ENCODE measurements around the gene PHLDB2. TPM values are rescaled to one million over a fixed set of nuclear protein-coding genes. Genes with fewer than 3 reads are reported as not detected.

The PHLDB2 gene
- total RNA-seq, 1 experiment from 2014 or later, result not detected

- DNase-seq (ENCODE audit: low spot score), result no peak
- in situ Hi-C loops (cut with HindIII; ENCODE audit: low sequenced_read_pairs), result no loop called here
Observed at GRCh38 chr3:111911446-111911845, 52.4 kb downstream of the PHLDB2 start.

- no peak for DNase-seq (ENCODE audit: low spot score)
- in situ Hi-C loops (cut with HindIII; ENCODE audit: low sequenced_read_pairs), result no loop called here
Observed at GRCh38 chr3:111913163-111913763, 54.2 kb downstream of the PHLDB2 start.

- in situ Hi-C loops (cut with HindIII; ENCODE audit: low sequenced_read_pairs), result no loop called here
- no peak for DNase-seq (ENCODE audit: low spot score)
Observed at GRCh38 chr3:111915905-111916304, 56.8 kb downstream of the PHLDB2 start.

- in situ Hi-C loops (cut with HindIII; ENCODE audit: low sequenced_read_pairs), result no loop called here
- DNase-seq (ENCODE audit: low spot score), result no peak
Observed at GRCh38 chr3:111917300-111917699, 58.2 kb downstream of the PHLDB2 start.

GRCh38 chr3:111919370-111920065 is 60.5 kb downstream of the PHLDB2 start:
- in situ Hi-C loops (cut with HindIII; ENCODE audit: low sequenced_read_pairs), result no loop called here
- no peak for DNase-seq (ENCODE audit: low spot score)

GRCh38 chr3:111921181-111921580 is 62.1 kb downstream of the PHLDB2 start:
- DNase-seq (ENCODE audit: low spot score), result no peak
- in situ Hi-C loops (cut with HindIII; ENCODE audit: low sequenced_read_pairs), result no loop called here

GRCh38 chr3:111923095-111923771 is 64.2 kb downstream of the PHLDB2 start:
- in situ Hi-C loops (cut with HindIII; ENCODE audit: low sequenced_read_pairs), result no loop called here
- no peak for DNase-seq (ENCODE audit: low spot score)

- in situ Hi-C loops (cut with HindIII; ENCODE audit: low sequenced_read_pairs), result no loop called here
Observed at GRCh38 chr3:111923806-111924205, 64.7 kb downstream of the PHLDB2 start.

GRCh38 chr3:111924283-111924682 is 65.2 kb downstream of the PHLDB2 start:
- no peak for DNase-seq (ENCODE audit: low spot score)
- in situ Hi-C loops (cut with HindIII; ENCODE audit: low sequenced_read_pairs), result no loop called here

More at GRCh38 chr3:111923806-111924205, 64.7 kb downstream of the PHLDB2 start:
- no peak for DNase-seq (ENCODE audit: low spot score)

GRCh38 chr3:111926266-111926676 is 67.2 kb downstream of the PHLDB2 start:
- in situ Hi-C loops (cut with HindIII; ENCODE audit: low sequenced_read_pairs), result no loop called here
- DNase-seq (ENCODE audit: low spot score), result no peak

- in situ Hi-C loops (cut with HindIII; ENCODE audit: low sequenced_read_pairs), result no loop called here
- no peak for DNase-seq (ENCODE audit: low spot score)
Observed at GRCh38 chr3:111928613-111929012, 69.5 kb downstream of the PHLDB2 start.

- in situ Hi-C loops (cut with HindIII; ENCODE audit: low sequenced_read_pairs), result no loop called here
- no peak for DNase-seq (ENCODE audit: low spot score)
Observed at GRCh38 chr3:111929484-111929883, 70.4 kb downstream of the PHLDB2 start.

- in situ Hi-C loops (cut with HindIII; ENCODE audit: low sequenced_read_pairs), result no loop called here
- no peak for DNase-seq (ENCODE audit: low spot score)
Observed at GRCh38 chr3:111932946-111933345, 73.9 kb downstream of the PHLDB2 start.

GRCh38 chr3:111936191-111936841 is 77.3 kb downstream of the PHLDB2 start:
- DNase-seq (ENCODE audit: low spot score), result no peak
- in situ Hi-C loops (cut with HindIII; ENCODE audit: low sequenced_read_pairs), result no loop called here

GRCh38 chr3:111936967-111937366 is 77.9 kb downstream of the PHLDB2 start:
- DNase-seq (ENCODE audit: low spot score), result no peak
- in situ Hi-C loops (cut with HindIII; ENCODE audit: low sequenced_read_pairs), result no loop called here

- in situ Hi-C loops (cut with HindIII; ENCODE audit: low sequenced_read_pairs), result no loop called here
- DNase-seq (ENCODE audit: low spot score), result no peak
Observed at GRCh38 chr3:111937871-111938270, 78.8 kb downstream of the PHLDB2 start.

- in situ Hi-C loops (cut with HindIII; ENCODE audit: low sequenced_read_pairs), result no loop called here
- no peak for DNase-seq (ENCODE audit: low spot score)
Observed at GRCh38 chr3:111939873-111940272, 80.8 kb downstream of the PHLDB2 start.

- no peak for DNase-seq (ENCODE audit: low spot score)
- in situ Hi-C loops (cut with HindIII; ENCODE audit: low sequenced_read_pairs), result no loop called here
Observed at GRCh38 chr3:111943533-111943932, 84.5 kb downstream of the PHLDB2 start.

- in situ Hi-C loops (cut with HindIII; ENCODE audit: low sequenced_read_pairs), result no loop called here
- DNase-seq (ENCODE audit: low spot score), result no peak
Observed at GRCh38 chr3:111944372-111944771, 85.3 kb downstream of the PHLDB2 start.

GRCh38 chr3:111947231-111947630 is 88.2 kb downstream of the PHLDB2 start:
- in situ Hi-C loops (cut with HindIII; ENCODE audit: low sequenced_read_pairs), result no loop called here
- DNase-seq (ENCODE audit: low spot score), result no peak
